Heart left ventricle (tissue), 13 donors: ENCODE data around the gene NOP56.

Experiments
- CTCF ChIP-seq, 12 donors: fragments of 200-600 bp; sonication (generic) in 4 of 12; IDR thresholded peaks; one replicate each; pipeline versions ENCODE4 v1.5.0 to v1.8.0; 2018 to 2022; ENCODE audit warnings: antibody characterized with exemption in 12 of 12, mild to moderate bottlenecking in 5 of 12
- POLR2A ChIP-seq, 2 donors: fragments of 450-650 bp; IDR thresholded peaks; one replicate each; pipeline ENCODE4 v1.6.1; 2017; ENCODE audit warnings: antibody characterized with exemption in 2 of 2, mild to moderate bottlenecking in 2 of 2, moderate library complexity in 2 of 2
- donor health status: ischemic (EF 13 %, LVEDD 7.1; RV severe dilation, severe dysfunction).
- donor health status: DM: no; HTN: yes; CAD: no.
- donor health status: DM: no; HTN: no; CAD: no.
- donor health status: ischemic (EF 25% LVEDD 6.9; RV normal size, moderate dysfunction).
- donor health status: ischemic (EF 25% LVEDD 5.7; RV mildly dilated, moderate dysfunction).
- donor health status: ischemic (EF 35%, LVEDD 5.7; RV mildly dilated, moderate dysfunction).
- donor health status: nonischemic (EF 11% LVEDD 7.7; RV severe dilation, severe dysfunction).
- donor health status: DM: yes; HTN: yes; CAD: no.
- donor health status: PGD.
- donor health status: ischemic (EF 29% LVEDD 5.4; RV normal size, mild dysfunction).
- donor health status: nonischemic (EF 23%, LVEDD 6.1; RV moderate dilation, normal function).

GRCh38 chr20:2619337-2619736, 33.1 kb upstream of the NOP56 start:
- no peak for TF ChIP-seq CTCF (IDR thresholded peaks at IDR 0.05)
- no peak for TF ChIP-seq POLR2A (IDR thresholded peaks at IDR 0.05)
